Activated T-helper 1 cell treated with anti-CD3 and anti-CD28 coated beads, Interleukin-12 subunit alpha, Interleukin-12 subunit beta, Interleukin-2, Interleukin-4 antibody, amounts not matched to agents 30 ng/mL and 10 ng/mL and 1 ng/mL, durations not matched to agents 14 hours and 24 hours and 36 hours (primary cell): ENCODE results near the gene ERF. TPM values are rescaled to one million over a fixed set of nuclear protein-coding genes. Genes with fewer than 3 reads are reported as not detected.

Experiments
- DNase-seq: peaks from one replicate; pipeline ENCODE4 v3.0.0; 2021; ENCODE audit warnings: low spot score
- H3K27ac Mint-ChIP-seq: one replicate; pipeline ENCODE4 v1.8.0; 2021; ENCODE audit warnings: mild to moderate bottlenecking, mixed read lengths
- H3K27me3 Mint-ChIP-seq: one replicate; pipeline ENCODE4 v1.8.0; 2022; ENCODE audit warnings: mild to moderate bottlenecking, moderate library complexity, mixed read lengths; ENCODE audit not compliant: insufficient read depth
- H3K36me3 Mint-ChIP-seq: one replicate; pipeline ENCODE4 v1.8.0; 2021; ENCODE audit warnings: low read depth, mixed read lengths
- H3K4me1 Mint-ChIP-seq: one replicate; pipeline ENCODE4 v1.8.0; 2021; ENCODE audit warnings: low read depth, mixed read lengths
- H3K4me3 Mint-ChIP-seq: one replicate; pipeline ENCODE4 v1.8.0; 2021; ENCODE audit warnings: mild to moderate bottlenecking, moderate library complexity, mixed read lengths
- H3K9me3 Mint-ChIP-seq: one replicate; pipeline ENCODE4 v1.8.0; 2021; ENCODE audit warnings: mixed read lengths
- intact Hi-C: fragments of 100-400 bp; cut with micrococcal nuclease; formaldehyde crosslinking; loops from one replicate; pipeline ENCODE4 v1.15.1; 2024
- total RNA-seq: library from RNA; stranded (reverse); gene quantifications from 2 replicates; pipeline ENCODE4 v1.2.3, GENCODE V29; 2022

The ERF gene
- total RNA-seq, 1 donor from 2014 or later, result 71.9 TPM

DNA sequence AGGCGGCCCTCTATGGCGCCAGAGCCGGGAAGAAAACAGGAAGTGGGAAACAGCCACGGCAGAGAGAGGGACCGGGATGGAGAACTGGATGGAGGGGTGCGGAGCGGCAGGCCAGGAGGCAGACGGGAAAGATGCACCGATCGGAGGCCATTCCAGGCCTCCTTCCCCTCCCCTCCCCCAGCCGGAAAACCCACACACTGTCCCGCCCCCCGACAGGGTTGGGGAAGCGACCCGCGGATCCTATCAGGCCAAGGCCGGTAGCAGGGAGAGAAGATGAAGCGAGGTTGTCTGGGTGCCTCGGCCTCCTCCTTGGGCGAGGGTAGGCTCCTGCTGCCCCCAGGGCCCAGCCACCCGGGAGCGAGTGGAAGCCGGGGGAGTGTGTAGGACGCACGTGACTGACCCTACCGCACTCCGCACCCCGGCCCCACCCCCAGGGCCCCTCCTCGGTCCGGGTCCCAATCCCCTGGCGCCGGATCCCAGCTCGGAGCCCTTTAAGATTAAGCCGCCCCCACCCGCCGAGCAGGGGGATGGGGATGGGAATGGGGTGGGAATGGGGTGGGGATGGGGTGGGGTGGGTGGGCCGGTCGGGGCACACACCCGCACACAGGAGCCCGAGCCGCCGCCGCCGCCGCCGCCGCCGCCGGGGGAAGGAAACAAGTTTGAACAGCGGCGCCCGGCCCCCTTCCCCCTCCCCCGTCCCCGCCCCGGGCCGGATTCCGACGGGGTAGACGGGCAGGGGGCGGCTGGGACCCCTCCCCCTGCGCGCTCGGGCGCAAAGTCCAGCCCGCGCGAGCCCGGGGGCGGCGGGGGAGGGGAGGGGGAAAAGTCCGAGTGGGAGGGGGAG lies 1.5 kb downstream of the ERF start:
- H3K4me1 Mint-ChIP-seq, result peaks cover 19% of the 10 kb centered on the region
- H3K27ac Mint-ChIP-seq, result peak overlapping the region; percentile 96
- H3K36me3 Mint-ChIP-seq, result peaks cover 8% of the 10 kb centered on the region
- H3K4me3 Mint-ChIP-seq, result peak overlapping the region; percentile 98
- peak; percentile 51 for DNase-seq
- intact Hi-C loops, result loop anchor here (1.0 kb wide), 1 partner anchor 9 kb away; no protein-coding TSS in a partner anchor
- H3K9me3 Mint-ChIP-seq, result no peaks in the 10 kb centered on the region
- peaks cover 9% of the 10 kb centered on the region for H3K27me3 Mint-ChIP-seq

DNA sequence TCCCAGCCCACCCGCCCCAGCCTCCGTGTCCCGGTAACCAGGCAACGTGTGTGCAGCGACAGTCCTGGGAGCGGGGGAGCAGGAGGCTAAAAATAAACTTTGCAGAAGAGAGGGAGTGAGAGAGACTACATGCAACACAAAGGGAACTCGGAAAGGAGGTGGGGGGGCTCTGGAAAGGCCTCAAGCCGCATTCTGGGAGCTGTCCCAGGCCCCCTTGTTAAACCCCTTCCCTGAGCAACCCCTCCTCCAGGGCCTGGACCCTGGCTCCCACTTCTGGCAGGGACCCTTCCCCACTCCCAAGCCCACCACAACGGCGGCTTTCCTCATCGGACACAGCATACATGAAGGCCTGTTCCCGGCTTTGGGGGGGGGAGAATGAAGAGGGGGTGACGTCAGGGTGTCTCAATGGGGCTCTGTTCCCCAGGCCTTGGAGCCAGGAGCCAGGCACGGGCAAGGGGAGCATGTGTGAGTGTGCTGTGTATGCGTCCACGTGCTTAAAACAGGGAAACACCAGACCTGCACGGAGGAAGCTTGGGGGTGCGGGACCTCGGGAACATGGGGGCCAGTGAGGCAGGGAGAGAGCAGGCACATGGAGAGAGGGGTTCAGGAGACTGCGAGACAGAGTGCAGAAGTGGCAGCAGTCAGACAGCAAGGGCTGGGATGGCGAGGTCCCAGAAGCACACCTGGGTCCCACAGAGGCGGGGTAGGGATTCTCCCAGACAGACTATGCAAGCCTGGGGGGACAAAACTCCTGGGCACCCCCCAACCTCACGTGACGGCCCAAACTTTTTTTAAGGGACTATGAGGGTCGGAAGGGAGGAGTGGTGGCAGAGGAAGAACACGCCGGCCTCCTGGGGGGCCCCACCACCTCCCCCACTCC lies 2.3 kb downstream of the ERF start:
- intact Hi-C loops, result no loop called here
- Mint-ChIP-seq H3K27me3 (peaks cover 5% of the 10 kb centered on the region), H3K4me3 (peak overlapping the region; percentile 98), H3K9me3 (no peaks in the 10 kb centered on the region), H3K27ac (peak overlapping the region; percentile 96), H3K4me1 (peaks cover 19% of the 10 kb centered on the region), H3K36me3 (peaks cover 8% of the 10 kb centered on the region)
- no peak for DNase-seq

DNA sequence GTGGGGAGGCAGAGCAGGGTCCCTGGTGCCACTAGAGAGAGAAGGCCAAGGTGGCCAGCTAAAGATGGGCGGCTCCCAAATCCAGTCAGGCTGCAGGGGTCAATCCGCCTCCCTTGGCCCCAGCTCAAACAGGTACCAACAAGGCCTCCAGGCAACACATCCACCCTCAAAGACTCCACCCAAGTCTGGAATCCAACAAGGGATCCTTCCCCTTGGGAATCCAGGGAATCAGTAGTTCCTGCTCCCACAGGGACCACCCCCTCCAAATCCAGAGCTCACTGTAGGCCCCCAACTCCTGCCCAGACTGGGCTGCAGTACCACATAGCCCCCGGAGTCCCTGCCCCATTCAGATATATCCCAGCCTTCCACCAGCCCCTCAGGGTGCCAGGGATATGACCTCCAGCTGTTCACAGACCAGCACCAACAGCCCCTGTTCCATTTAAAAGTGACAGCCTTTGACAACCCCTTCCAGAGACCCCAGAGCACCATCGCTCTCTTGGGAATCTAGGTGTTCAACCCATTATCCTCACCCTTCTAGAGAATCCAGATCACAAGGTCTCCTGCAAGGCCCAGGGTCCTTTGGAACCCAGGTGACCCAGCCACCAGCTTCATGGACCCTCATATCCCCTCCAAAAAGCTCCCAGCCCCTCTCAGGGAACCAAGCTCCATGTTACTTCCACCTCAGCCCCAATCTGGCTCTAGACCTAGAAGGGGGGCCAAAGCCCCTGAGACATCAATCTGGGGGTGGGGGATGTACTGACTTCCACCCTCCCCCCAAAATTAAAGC lies 3.2 kb downstream of the ERF start:
- Mint-ChIP-seq H3K9me3 (no peaks in the 10 kb centered on the region), H3K4me3 (peak overlapping the region; percentile 98), H3K4me1 (peaks cover 23% of the 10 kb centered on the region), H3K27ac (peak overlapping the region; percentile 96), H3K27me3 (peaks cover 3% of the 10 kb centered on the region), H3K36me3 (peaks cover 8% of the 10 kb centered on the region)
- intact Hi-C loops, result no loop called here
- no peak for DNase-seq

DNA sequence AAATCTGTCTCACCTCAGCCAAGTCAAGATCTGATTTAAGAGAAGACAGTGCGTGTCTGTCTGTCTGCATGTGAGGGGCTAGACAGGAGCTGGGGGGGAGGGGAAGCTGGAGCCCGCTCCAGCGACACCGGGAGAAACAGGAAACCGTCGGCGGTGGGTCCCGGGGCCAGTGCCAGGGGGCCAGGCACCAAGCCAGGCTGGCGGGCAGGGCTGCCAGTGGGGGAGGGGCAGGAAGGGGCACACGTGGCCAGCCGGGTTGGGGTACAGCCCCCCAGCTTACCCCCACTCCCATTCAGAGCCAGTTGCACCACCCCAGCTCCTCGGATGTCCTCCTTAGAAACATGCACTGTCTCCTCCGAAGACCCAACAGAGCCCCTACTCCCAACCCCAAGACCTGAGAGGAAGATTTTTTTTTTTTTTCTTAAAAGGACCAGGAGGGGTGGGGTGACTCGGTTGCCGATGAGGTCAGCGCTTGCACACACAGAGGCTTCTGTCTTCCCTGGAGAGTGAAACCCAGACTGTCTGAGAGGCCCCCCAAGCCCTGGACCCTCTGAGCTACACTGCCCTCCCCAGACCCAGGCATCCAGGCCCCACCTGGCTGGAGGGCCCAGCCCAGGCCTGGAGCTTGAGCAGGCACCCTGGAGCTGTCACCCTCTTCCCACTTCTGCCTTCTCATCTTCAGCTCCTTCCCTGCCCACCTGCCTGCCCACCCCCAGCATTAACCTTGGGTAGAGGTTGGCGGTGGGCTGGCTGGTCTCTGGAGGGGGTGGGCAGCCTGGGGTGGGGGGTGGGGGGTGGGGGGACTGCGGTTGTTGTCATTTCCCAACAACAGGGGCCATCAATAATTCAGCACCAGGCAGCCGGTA lies 4.0 kb downstream of the ERF start:
- peak overlapping the region; percentile 57 for H3K4me3 Mint-ChIP-seq
- no peaks in the 10 kb centered on the region for H3K27me3 Mint-ChIP-seq
- H3K27ac Mint-ChIP-seq, result peak overlapping the region; percentile 23
- intact Hi-C loops, result no loop called here
- peaks cover 28% of the 10 kb centered on the region for H3K4me1 Mint-ChIP-seq
- H3K36me3 Mint-ChIP-seq, result peaks cover 8% of the 10 kb centered on the region
- DNase-seq, result no peak
- H3K9me3 Mint-ChIP-seq, result no peaks in the 10 kb centered on the region

DNA sequence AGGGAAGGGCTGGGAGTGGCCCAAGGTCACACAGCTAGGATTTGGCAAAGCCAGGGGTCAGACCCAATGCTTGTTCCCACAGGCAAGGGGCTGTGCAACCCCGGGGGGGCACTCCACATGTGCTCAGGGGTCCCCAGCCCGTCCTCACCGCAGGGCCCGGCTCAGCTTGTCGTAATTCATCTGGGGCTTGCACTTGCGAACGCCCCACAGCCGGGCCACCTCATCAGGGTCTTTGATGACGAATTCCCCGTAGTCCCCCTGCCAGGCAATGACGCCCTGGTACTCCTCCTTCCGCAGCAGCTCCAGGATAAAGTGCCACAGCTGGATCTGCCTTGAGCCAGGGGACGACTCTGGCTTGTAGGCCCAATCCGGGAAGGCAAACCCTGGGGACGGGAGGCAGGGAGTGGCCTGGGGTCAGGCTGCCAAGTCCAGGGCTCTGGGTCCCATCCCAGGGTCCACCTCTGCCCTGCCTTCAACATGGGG lies 4.7 kb downstream of the ERF start:
- DNase-seq, result no peak
- Mint-ChIP-seq H3K4me1 (peaks cover 31% of the 10 kb centered on the region), H3K27me3 (no peaks in the 10 kb centered on the region), H3K4me3 (peak overlapping the region; percentile 26), H3K36me3 (peaks cover 11% of the 10 kb centered on the region), H3K9me3 (no peaks in the 10 kb centered on the region), H3K27ac (peak overlapping the region; percentile 23)
- intact Hi-C loops, result no loop called here

DNA sequence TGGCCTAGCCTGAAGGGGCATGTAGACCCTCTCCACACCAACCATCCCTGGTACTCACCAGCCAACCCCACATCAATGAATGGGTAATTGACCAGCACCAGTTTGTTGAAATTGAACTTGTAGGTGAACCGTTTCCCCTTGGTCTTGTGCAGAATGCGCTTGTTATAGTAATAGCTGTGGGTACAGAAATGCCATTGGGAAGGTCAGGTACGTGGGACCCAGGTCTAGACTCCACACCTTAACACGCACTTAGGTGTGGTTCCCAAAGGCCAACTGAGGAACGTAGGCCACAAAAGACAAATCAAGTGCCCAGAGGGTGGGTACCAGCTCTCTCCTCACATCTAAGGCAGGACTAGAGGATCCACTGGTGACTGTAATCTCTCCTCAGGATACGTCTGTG lies 5.2 kb downstream of the ERF start:
- H3K4me3 Mint-ChIP-seq, result no peak overlapping the region
- peaks cover 11% of the 10 kb centered on the region for H3K36me3 Mint-ChIP-seq
- no peak for DNase-seq
- intact Hi-C loops, result loop anchor here (10.0 kb wide), 1 partner anchor 985 kb away; the partner anchor contains the start of gene HNRNPUL1
- H3K27me3 Mint-ChIP-seq, result no peaks in the 10 kb centered on the region
- no peak overlapping the region for H3K27ac Mint-ChIP-seq
- H3K9me3 Mint-ChIP-seq, result no peaks in the 10 kb centered on the region
- peaks cover 36% of the 10 kb centered on the region for H3K4me1 Mint-ChIP-seq

DNA sequence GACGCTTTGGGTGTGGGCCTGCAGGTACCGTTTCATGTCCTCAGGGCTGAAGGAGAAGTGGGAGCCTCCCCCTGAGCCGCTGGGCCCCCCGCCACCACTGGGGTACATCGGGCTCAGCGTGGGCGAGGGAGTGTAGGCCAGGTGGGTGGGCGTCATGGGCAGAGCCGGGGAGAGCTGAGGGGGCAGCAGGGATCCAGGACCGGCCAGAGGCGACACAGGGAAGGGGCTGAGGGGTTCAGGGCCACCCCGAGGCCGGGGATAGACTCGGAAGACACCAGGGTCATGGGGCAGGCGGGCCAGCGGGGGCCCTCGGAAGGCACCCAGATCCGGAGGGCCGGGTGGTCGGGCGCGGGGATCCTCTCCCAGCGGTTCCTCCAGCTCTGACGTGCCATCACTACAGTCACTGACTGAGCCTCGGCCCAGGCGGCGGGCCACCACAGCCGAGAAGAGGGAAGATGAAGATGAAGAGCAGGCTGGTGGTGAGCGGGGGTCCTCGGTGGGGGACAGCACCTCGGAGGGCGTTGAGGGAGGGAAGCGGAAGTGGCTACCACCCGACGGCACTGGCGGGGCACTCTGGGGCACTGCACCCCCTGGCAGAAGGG lies 5.7 kb downstream of the ERF start:
- no peaks in the 10 kb centered on the region for H3K9me3 Mint-ChIP-seq
- no peak overlapping the region for H3K27ac Mint-ChIP-seq
- intact Hi-C loops, result loop anchor here (10.0 kb wide), 1 partner anchor 984 kb away; the partner anchor contains the start of gene HNRNPUL1
- peaks cover 41% of the 10 kb centered on the region for H3K4me1 Mint-ChIP-seq
- H3K4me3 Mint-ChIP-seq, result no peak overlapping the region
- H3K36me3 Mint-ChIP-seq, result peaks cover 11% of the 10 kb centered on the region
- no peaks in the 10 kb centered on the region for H3K27me3 Mint-ChIP-seq
- DNase-seq, result no peak

DNA sequence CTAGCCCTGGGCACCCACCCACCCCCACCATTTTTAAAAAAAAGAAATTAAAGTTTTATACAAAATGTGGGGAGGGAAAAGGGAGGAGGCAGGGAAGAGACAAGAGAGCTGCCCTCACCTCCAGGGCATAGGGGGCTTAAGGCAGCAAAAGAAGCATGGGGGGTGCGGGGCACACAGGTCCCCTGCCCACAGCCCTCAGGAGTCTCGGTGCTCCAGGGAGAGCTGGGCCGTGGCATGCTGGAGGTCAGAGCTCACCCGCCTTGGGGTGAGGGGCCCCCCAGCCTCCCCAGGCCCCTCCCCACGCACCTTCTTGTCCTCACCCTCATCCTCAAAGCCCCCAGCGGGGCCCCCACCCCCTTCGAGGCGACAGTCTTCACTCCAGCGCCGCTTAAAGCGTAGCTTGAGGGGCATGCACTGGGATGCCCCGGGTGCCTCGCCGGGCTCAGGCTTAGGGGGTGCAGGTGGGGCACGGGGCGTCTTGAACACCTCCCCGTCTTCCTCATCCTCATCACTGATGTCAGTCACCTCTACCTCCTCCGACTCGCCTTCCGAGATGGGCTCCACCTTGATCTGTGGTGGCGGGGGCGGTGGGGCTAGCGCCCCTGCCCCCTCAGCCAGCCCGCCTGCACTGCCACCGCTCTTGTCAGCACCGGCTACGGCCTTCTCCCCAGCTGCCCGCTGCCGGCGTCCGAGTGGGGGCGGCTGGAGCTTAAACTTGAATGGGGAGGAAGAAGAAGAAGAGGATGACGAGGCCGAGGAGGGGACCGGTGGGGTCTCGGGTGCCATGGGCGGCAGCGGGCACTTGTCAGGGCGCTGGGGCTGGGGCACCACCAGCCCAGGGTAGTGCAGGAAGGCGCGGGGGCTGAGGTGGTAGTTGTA lies 6.4 kb downstream of the ERF start:
- Mint-ChIP-seq H3K4me3 (no peak overlapping the region), H3K9me3 (no peaks in the 10 kb centered on the region), H3K27ac (no peak overlapping the region), H3K36me3 (peaks cover 11% of the 10 kb centered on the region), H3K27me3 (no peaks in the 10 kb centered on the region), H3K4me1 (peaks cover 42% of the 10 kb centered on the region)
- intact Hi-C loops, result loop anchor here (10.0 kb wide), 1 partner anchor 984 kb away; the partner anchor contains the start of gene HNRNPUL1
- DNase-seq, result no peak

DNA sequence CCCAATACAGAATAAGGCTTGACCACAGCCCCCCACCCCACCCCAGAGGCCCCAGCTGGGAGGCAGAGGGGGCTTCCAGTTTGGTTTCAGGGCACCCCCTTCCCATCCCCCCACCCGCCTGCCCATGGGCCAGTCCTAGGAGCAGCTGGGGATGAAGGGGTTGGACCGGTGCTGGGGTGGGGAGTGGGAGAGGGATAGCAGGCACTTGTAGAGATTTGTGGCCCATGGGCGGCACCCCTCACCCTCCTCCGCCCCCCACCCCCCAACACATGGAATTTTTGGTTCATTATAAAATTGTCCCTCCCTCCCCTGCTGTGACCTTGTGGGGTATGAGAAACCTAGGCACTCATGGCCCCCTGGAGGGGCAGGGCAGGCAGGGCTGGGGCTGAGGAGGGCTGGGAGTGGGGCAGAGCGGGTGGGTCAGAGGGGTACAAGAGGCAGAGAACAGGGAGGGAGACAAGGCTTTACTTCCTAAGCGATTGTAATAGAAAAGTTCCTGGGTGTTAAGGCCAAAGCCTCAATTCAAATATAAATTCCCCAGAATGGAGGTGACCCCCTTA lies 7.2 kb downstream of the ERF start:
- DNase-seq, result no peak
- Mint-ChIP-seq H3K27ac (no peak overlapping the region), H3K4me1 (peaks cover 43% of the 10 kb centered on the region), H3K36me3 (peaks cover 5% of the 10 kb centered on the region), H3K9me3 (no peaks in the 10 kb centered on the region), H3K4me3 (no peak overlapping the region), H3K27me3 (no peaks in the 10 kb centered on the region)
- intact Hi-C loops, result loop anchor here (10.0 kb wide), 1 partner anchor 983 kb away; the partner anchor contains the start of gene HNRNPUL1

DNA sequence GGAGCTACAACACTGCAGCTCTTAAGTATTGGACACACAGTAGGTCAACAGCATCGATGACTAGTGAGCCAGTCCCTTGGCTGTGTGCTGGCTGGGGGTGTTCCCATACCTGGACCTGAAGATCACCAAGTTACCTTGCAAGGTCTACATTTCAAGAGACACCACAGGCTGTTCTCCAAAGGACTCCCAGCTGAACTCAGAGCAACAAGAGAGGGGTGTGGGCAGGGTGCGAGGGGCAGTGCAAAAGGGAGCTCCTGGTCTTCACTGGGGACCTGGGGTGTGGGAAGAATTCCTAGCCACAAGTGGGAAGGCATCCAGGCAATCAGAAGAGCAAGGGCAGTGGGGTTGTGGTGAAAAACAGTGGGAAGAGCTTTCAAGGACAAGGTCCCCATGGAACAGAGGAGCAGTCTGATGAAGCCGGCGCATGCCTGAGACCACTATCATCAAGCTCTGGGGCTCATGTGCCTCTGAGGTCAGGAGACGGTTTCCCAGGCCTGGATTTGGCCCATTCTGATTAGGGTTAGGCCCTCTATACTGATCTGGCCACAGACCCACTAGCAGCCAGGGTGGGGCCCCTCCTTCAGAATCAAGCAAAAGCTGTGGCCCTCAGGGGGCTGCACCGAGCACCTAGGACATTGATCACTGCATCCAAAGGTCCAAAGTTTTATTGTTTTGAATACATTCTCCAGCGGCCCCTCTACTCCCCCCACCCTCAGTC lies 7.8 kb downstream of the ERF start:
- peaks cover 38% of the 10 kb centered on the region for H3K4me1 Mint-ChIP-seq
- no peaks in the 10 kb centered on the region for H3K9me3 Mint-ChIP-seq
- DNase-seq, result no peak
- H3K4me3 Mint-ChIP-seq, result no peak overlapping the region
- H3K27me3 Mint-ChIP-seq, result no peaks in the 10 kb centered on the region
- intact Hi-C loops, result loop anchor here (10.0 kb wide), 1 partner anchor 982 kb away; the partner anchor contains the start of gene HNRNPUL1
- peaks cover 3% of the 10 kb centered on the region for H3K36me3 Mint-ChIP-seq
- no peak overlapping the region for H3K27ac Mint-ChIP-seq
